ENCODE results near the gene RBM44.

Gene RBM44

GRCh38 chr2:237827421-237827987 lies 28.9 kb downstream of the RBM44 start:
- no peaks in the 10 kb centered on the region for H3F3A ChIP-seq (ENCODE audit: insufficient read depth, low read length)
- no peak for DNase-seq
- no peak overlapping the region for H3K27ac ChIP-seq (ENCODE audit: low read length)
- H4K20me1 ChIP-seq (ENCODE audit: insufficient read depth, low read length) = no peaks in the 10 kb centered on the region
- TF ChIP-seq EZH2 (optimal IDR thresholded peaks at IDR 0.05; ENCODE audit: low read depth, low read length) = no peak
- no peak for TF ChIP-seq CTCF (IDR thresholded peaks at IDR 0.05; ENCODE audit: low read length)
- no peak for TF ChIP-seq EZH2phosphoT487 (IDR thresholded peaks at IDR 0.05; ENCODE audit: low read length)
- H3K36me3 ChIP-seq (replicated peaks; ENCODE audit: insufficient read depth, low read length) = no peaks in the 10 kb centered on the region
- no peaks in the 10 kb centered on the region for H3K4me1 ChIP-seq (ENCODE audit: low read length)
- no peaks in the 10 kb centered on the region for H3K9me2 ChIP-seq (replicated peaks; ENCODE audit: insufficient read depth, low read length)
- no peak overlapping the region for H2AFZ ChIP-seq (ENCODE audit: low read length)
- H3K27me3 ChIP-seq (replicated peaks; ENCODE audit: insufficient read depth, low read length) = no peaks in the 10 kb centered on the region
- H3K9me3 ChIP-seq (replicated peaks; ENCODE audit: insufficient read depth, low read length) = no peaks in the 10 kb centered on the region
- no peak overlapping the region for H3K9ac ChIP-seq (ENCODE audit: low read length)
- H3K4me3 ChIP-seq (ENCODE audit: low read length) = no peak overlapping the region
- H3K4me2 ChIP-seq (ENCODE audit: low read depth, low read length) = no peak overlapping the region
- H3K79me2 ChIP-seq (ENCODE audit: low read length) = no peaks in the 10 kb centered on the region

GRCh38 chr2:237830522-237830921 lies 31.9 kb downstream of the RBM44 start:
- no peaks in the 10 kb centered on the region for H3K36me3 ChIP-seq (replicated peaks; ENCODE audit: insufficient read depth, low read length)
- no peak overlapping the region for H2AFZ ChIP-seq (ENCODE audit: low read length)
- no peak overlapping the region for H3K4me3 ChIP-seq (ENCODE audit: low read length)
- H3K27ac ChIP-seq (ENCODE audit: low read length) = no peak overlapping the region
- H3F3A ChIP-seq (ENCODE audit: insufficient read depth, low read length) = no peaks in the 10 kb centered on the region
- H3K4me2 ChIP-seq (ENCODE audit: low read depth, low read length) = no peak overlapping the region
- H3K9me3 ChIP-seq (replicated peaks; ENCODE audit: insufficient read depth, low read length) = no peaks in the 10 kb centered on the region
- no peaks in the 10 kb centered on the region for H3K4me1 ChIP-seq (ENCODE audit: low read length)
- H3K9me2 ChIP-seq (replicated peaks; ENCODE audit: insufficient read depth, low read length) = no peaks in the 10 kb centered on the region
- H4K20me1 ChIP-seq (ENCODE audit: insufficient read depth, low read length) = no peaks in the 10 kb centered on the region
- no peak overlapping the region for H3K9ac ChIP-seq (ENCODE audit: low read length)
- DNase-seq = no peak
- H3K27me3 ChIP-seq (replicated peaks; ENCODE audit: insufficient read depth, low read length) = no peaks in the 10 kb centered on the region
- no peaks in the 10 kb centered on the region for H3K79me2 ChIP-seq (ENCODE audit: low read length)
- TF ChIP-seq EZH2phosphoT487 (IDR thresholded peaks at IDR 0.05; ENCODE audit: low read length) = no peak
- no peak for TF ChIP-seq CTCF (IDR thresholded peaks at IDR 0.05; ENCODE audit: low read length)
- no peak for TF ChIP-seq EZH2 (optimal IDR thresholded peaks at IDR 0.05; ENCODE audit: low read depth, low read length)

GRCh38 chr2:237833546-237833945 lies 35.0 kb downstream of the RBM44 start:
- H3K4me3 ChIP-seq (ENCODE audit: low read length) = no peak overlapping the region
- no peaks in the 10 kb centered on the region for H3K9me2 ChIP-seq (replicated peaks; ENCODE audit: insufficient read depth, low read length)
- no peak overlapping the region for H3K27ac ChIP-seq (ENCODE audit: low read length)
- no peaks in the 10 kb centered on the region for H3K36me3 ChIP-seq (replicated peaks; ENCODE audit: insufficient read depth, low read length)
- no peaks in the 10 kb centered on the region for H3K9me3 ChIP-seq (replicated peaks; ENCODE audit: insufficient read depth, low read length)
- no peaks in the 10 kb centered on the region for H4K20me1 ChIP-seq (ENCODE audit: insufficient read depth, low read length)
- no peak for TF ChIP-seq EZH2 (optimal IDR thresholded peaks at IDR 0.05; ENCODE audit: low read depth, low read length)
- no peak for TF ChIP-seq EZH2phosphoT487 (IDR thresholded peaks at IDR 0.05; ENCODE audit: low read length)
- no peak for TF ChIP-seq CTCF (IDR thresholded peaks at IDR 0.05; ENCODE audit: low read length)
- no peak overlapping the region for H3K4me2 ChIP-seq (ENCODE audit: low read depth, low read length)
- no peaks in the 10 kb centered on the region for H3K27me3 ChIP-seq (replicated peaks; ENCODE audit: insufficient read depth, low read length)
- H3K9ac ChIP-seq (ENCODE audit: low read length) = no peak overlapping the region
- no peak for DNase-seq
- H3K79me2 ChIP-seq (ENCODE audit: low read length) = no peaks in the 10 kb centered on the region
- H3F3A ChIP-seq (ENCODE audit: insufficient read depth, low read length) = no peaks in the 10 kb centered on the region
- H3K4me1 ChIP-seq (ENCODE audit: low read length) = no peaks in the 10 kb centered on the region
- H2AFZ ChIP-seq (ENCODE audit: low read length) = no peak overlapping the region

Data from MM.1S (cell line).